HG03196 (cell line): ENCODE measurements around the gene GPC6.
"Not testable (repeated sequence)": the region's sequence is repeated elsewhere in the genome, so short reads cannot be mapped to it uniquely, and the experiment has no call there.

ENCODE experiments used
- ATAC-seq: cut with Tn5 transposase; IDR thresholded peaks from one replicate; pipeline ENCODE4 v1.9.1; 2021; ENCODE audit not compliant: unreplicated experiment

The GPC6 gene

GRCh38 chr13:93318534-93319254, 92.1 kb downstream of the GPC6 start:
- no peak for ATAC-seq

- no peak for ATAC-seq
These were observed 94.3 kb downstream of the GPC6 start for GRCh38 chr13:93320942-93321341.

- not testable (repeated sequence) for ATAC-seq
These were observed 97.3 kb downstream of the GPC6 start for GRCh38 chr13:93323880-93324279.

- no peak for ATAC-seq
These were observed 99.0 kb downstream of the GPC6 start for GRCh38 chr13:93325303-93326233.

- no peak for ATAC-seq
These were observed 99.7 kb downstream of the GPC6 start for GRCh38 chr13:93326234-93326811.

GRCh38 chr13:93328943-93329342, 102.3 kb downstream of the GPC6 start:
- no peak for ATAC-seq

- ATAC-seq, result no peak
These were observed 110.1 kb downstream of the GPC6 start for GRCh38 chr13:93336728-93337127.

- ATAC-seq, result no peak
These were observed 111.4 kb downstream of the GPC6 start for GRCh38 chr13:93338030-93338429.

- no peak for ATAC-seq
These were observed 112.3 kb downstream of the GPC6 start for GRCh38 chr13:93338906-93339305.

GRCh38 chr13:93339550-93339949, 112.9 kb downstream of the GPC6 start:
- no peak for ATAC-seq

- ATAC-seq, result no peak
These were observed 114.9 kb downstream of the GPC6 start for GRCh38 chr13:93341517-93341916.

- ATAC-seq, result no peak
These were observed 116.5 kb downstream of the GPC6 start for GRCh38 chr13:93343097-93343496.

GRCh38 chr13:93344048-93344705, 117.6 kb downstream of the GPC6 start:
- ATAC-seq, result no peak

GRCh38 chr13:93345024-93345423, 118.4 kb downstream of the GPC6 start:
- ATAC-seq, result no peak

GRCh38 chr13:93345770-93346169, 119.2 kb downstream of the GPC6 start:
- ATAC-seq, result no peak

GRCh38 chr13:93352616-93353015, 126.0 kb downstream of the GPC6 start:
- ATAC-seq, result no peak

GRCh38 chr13:93355094-93355493, 128.5 kb downstream of the GPC6 start:
- ATAC-seq, result no peak

- no peak for ATAC-seq
These were observed 129.9 kb downstream of the GPC6 start for GRCh38 chr13:93356469-93356868.

- no peak for ATAC-seq
These were observed 133.4 kb downstream of the GPC6 start for GRCh38 chr13:93360021-93360420.

GRCh38 chr13:93361703-93362102, 135.1 kb downstream of the GPC6 start:
- ATAC-seq, result no peak

- no peak for ATAC-seq
These were observed 137.6 kb downstream of the GPC6 start for GRCh38 chr13:93364166-93364565.
